ENCODE results near the gene OR1F1.

Gene OR1F1

GRCh38 chr16:3140603-3141427 lies 47.2 kb upstream of the OR1F1 start:
- WGBS, 2 donors (ENCODE audit: extremely low coverage in 2 of 2, insufficient read length in 2 of 2, insufficient replicate concordance in 1 of 2), result no CpG with 5 or more reads among the region's 69 CpGs

GRCh38 chr16:3141781-3142311 lies 46.2 kb upstream of the OR1F1 start:
- peaks cover 0 to 4% of the 10 kb centered on the region in 2 donors for H3K4me1 ChIP-seq (ENCODE audit: control insufficient read depth in 2 of 2, insufficient read depth in 1 of 2, low read depth in 1 of 2, low read length in 2 of 2)
- no peak overlapping the region for H2AK5ac ChIP-seq (ENCODE audit: low read depth, low read length)
- peaks cover 26 to 39% of the 10 kb centered on the region in 2 donors for H3K36me3 ChIP-seq (replicated peaks in 1 of 2; ENCODE audit: control insufficient read depth in 2 of 2, insufficient read depth in 2 of 2, low read length in 2 of 2)
- H3K4me2 ChIP-seq (ENCODE audit: insufficient read depth, low read length, poor library complexity, severe bottlenecking), result no peak overlapping the region
- no peak overlapping the region for H3K18ac ChIP-seq (ENCODE audit: low read length)
- no peaks in the 10 kb centered on the region for H3K27me3 ChIP-seq (ENCODE audit: control insufficient read depth in 3 of 3, insufficient read depth in 3 of 3, low read depth in 1 of 3, low read length in 3 of 3)
- peaks cover 0 to 2% of the 10 kb centered on the region in 2 donors for H3K9me3 ChIP-seq (replicated peaks in 1 of 2; ENCODE audit: control insufficient read depth in 2 of 2, insufficient read depth in 1 of 2, low read depth in 1 of 2, low read length in 2 of 2)
- H2BK5ac ChIP-seq (ENCODE audit: low read length), result peak overlapping the region; percentile 71
- H3K79me1 ChIP-seq (ENCODE audit: low read depth, low read length), result peaks cover 6% of the 10 kb centered on the region
- H3K4ac ChIP-seq (ENCODE audit: low read length), result no peak overlapping the region
- H3K27ac ChIP-seq (replicated peaks; ENCODE audit: low read length), result no peak overlapping the region
- no peak overlapping the region for H2AFZ ChIP-seq (ENCODE audit: low read length)
- no peak overlapping the region for H4K91ac ChIP-seq (ENCODE audit: low read depth, low read length, poor library complexity)
- H3K9ac ChIP-seq (ENCODE audit: low read depth, low read length, poor library complexity), result no peak overlapping the region
- H3K14ac ChIP-seq (ENCODE audit: low read length), result no peak overlapping the region
- DNase-seq (ENCODE audit: low spot score), result no peak
- no peak overlapping the region for H2BK12ac ChIP-seq (ENCODE audit: low read length)
- no CpG with 5 or more reads among the region's 23 CpGs for WGBS, 2 donors (ENCODE audit: extremely low coverage in 2 of 2, insufficient read length in 2 of 2, insufficient replicate concordance in 1 of 2)
- H3K4me3 ChIP-seq (ENCODE audit: low read length in 2 of 2), result no peak overlapping the region
- no peak overlapping the region for H2BK120ac ChIP-seq (ENCODE audit: low read depth, low read length)
- no peak overlapping the region for H2BK15ac ChIP-seq (ENCODE audit: low read length)
- peak overlapping the region; percentile 65 for H4K8ac ChIP-seq (ENCODE audit: low read depth, low read length)
- H3K23ac ChIP-seq (ENCODE audit: low read depth, low read length, poor library complexity), result peak overlapping the region; percentile 85

More at GRCh38 chr16:3140603-3141427, 47.2 kb upstream of the OR1F1 start:
- Histone ChIP-seq H2AK5ac (ENCODE audit: low read depth, low read length) (no peak overlapping the region), H4K91ac (ENCODE audit: low read depth, low read length, poor library complexity) (no peak overlapping the region), H3K18ac (ENCODE audit: low read length) (no peak overlapping the region), H2BK120ac (ENCODE audit: low read depth, low read length) (no peak overlapping the region), H3K23ac (ENCODE audit: low read depth, low read length, poor library complexity) (no peak overlapping the region), H3K4ac (ENCODE audit: low read length) (no peak overlapping the region), H3K4me2 (ENCODE audit: insufficient read depth, low read length, poor library complexity, severe bottlenecking) (no peak overlapping the region), H2BK15ac (ENCODE audit: low read length) (no peak overlapping the region), H2BK12ac (ENCODE audit: low read length) (no peak overlapping the region), H3K4me1 (ENCODE audit: control insufficient read depth in 2 of 2, insufficient read depth in 1 of 2, low read depth in 1 of 2, low read length in 2 of 2) (peaks cover 2 to 8% of the 10 kb centered on the region in 2 donors), H4K8ac (ENCODE audit: low read depth, low read length) (no peak overlapping the region), H3K27ac (replicated peaks; ENCODE audit: low read length) (no peak overlapping the region), H3K36me3 (replicated peaks in 1 of 2; ENCODE audit: control insufficient read depth in 2 of 2, insufficient read depth in 2 of 2, low read length in 2 of 2) (peaks cover 26 to 39% of the 10 kb centered on the region in 2 donors), H3K79me1 (ENCODE audit: low read depth, low read length) (peaks cover 6% of the 10 kb centered on the region), H3K4me3 (ENCODE audit: low read length in 2 of 2) (no peak overlapping the region), H3K14ac (ENCODE audit: low read length) (no peak overlapping the region), H3K27me3 (ENCODE audit: control insufficient read depth in 3 of 3, insufficient read depth in 3 of 3, low read depth in 1 of 3, low read length in 3 of 3) (no peaks in the 10 kb centered on the region), H3K9me3 (replicated peaks in 1 of 2; ENCODE audit: control insufficient read depth in 2 of 2, insufficient read depth in 1 of 2, low read depth in 1 of 2, low read length in 2 of 2) (peaks cover 0 to 2% of the 10 kb centered on the region in 2 donors), H2BK5ac (ENCODE audit: low read length) (no peak overlapping the region), H2AFZ (ENCODE audit: low read length) (no peak overlapping the region), H3K9ac (ENCODE audit: low read depth, low read length, poor library complexity) (no peak overlapping the region)
- DNase-seq (ENCODE audit: low spot score), result no peak

DNA sequence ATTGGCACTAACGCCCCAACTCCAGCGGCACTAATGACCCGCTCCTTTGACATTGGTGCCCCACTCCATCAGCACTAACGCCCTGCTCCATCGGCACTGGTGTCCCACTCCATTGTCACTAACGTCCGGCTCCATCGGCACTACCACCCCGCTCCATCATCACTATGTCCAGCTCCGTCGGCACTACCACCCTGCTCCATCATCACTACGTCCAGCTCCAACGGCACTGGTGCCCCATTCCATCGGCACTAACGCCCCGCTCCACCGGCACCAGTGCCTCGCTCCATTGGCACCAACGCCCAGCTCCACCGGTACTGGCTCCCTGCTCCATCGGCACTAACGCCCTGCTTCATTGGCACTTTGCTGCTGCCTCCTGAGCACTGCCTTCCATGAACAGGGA lies 45.7 kb upstream of the OR1F1 start:
- no peaks in the 10 kb centered on the region for H3K27me3 ChIP-seq (ENCODE audit: control insufficient read depth in 3 of 3, insufficient read depth in 3 of 3, low read depth in 1 of 3, low read length in 3 of 3)
- H2BK5ac ChIP-seq (ENCODE audit: low read length), result peak overlapping the region; percentile 71
- H2BK12ac ChIP-seq (ENCODE audit: low read length), result no peak overlapping the region
- H4K8ac ChIP-seq (ENCODE audit: low read depth, low read length), result peak overlapping the region; percentile 65
- peaks cover 0 to 2% of the 10 kb centered on the region in 2 donors for H3K9me3 ChIP-seq (replicated peaks in 1 of 2; ENCODE audit: control insufficient read depth in 2 of 2, insufficient read depth in 1 of 2, low read depth in 1 of 2, low read length in 2 of 2)
- peak overlapping the region; percentile 85 for H3K23ac ChIP-seq (ENCODE audit: low read depth, low read length, poor library complexity)
- H2BK120ac ChIP-seq (ENCODE audit: low read depth, low read length), result no peak overlapping the region
- H3K36me3 ChIP-seq (replicated peaks in 1 of 2; ENCODE audit: control insufficient read depth in 2 of 2, insufficient read depth in 2 of 2, low read length in 2 of 2), result peaks cover 25 to 35% of the 10 kb centered on the region in 2 donors
- H3K4me3 ChIP-seq (ENCODE audit: low read length in 2 of 2), result no peak overlapping the region
- H3K27ac ChIP-seq (replicated peaks; ENCODE audit: low read length), result no peak overlapping the region
- H3K14ac ChIP-seq (ENCODE audit: low read length), result no peak overlapping the region
- DNase-seq (ENCODE audit: low spot score), result no peak
- peaks cover 0 to 4% of the 10 kb centered on the region in 2 donors for H3K4me1 ChIP-seq (ENCODE audit: control insufficient read depth in 2 of 2, insufficient read depth in 1 of 2, low read depth in 1 of 2, low read length in 2 of 2)
- H3K9ac ChIP-seq (ENCODE audit: low read depth, low read length, poor library complexity), result no peak overlapping the region
- no peak overlapping the region for H3K4me2 ChIP-seq (ENCODE audit: insufficient read depth, low read length, poor library complexity, severe bottlenecking)
- H3K79me1 ChIP-seq (ENCODE audit: low read depth, low read length), result peaks cover 6% of the 10 kb centered on the region
- no peak overlapping the region for H2BK15ac ChIP-seq (ENCODE audit: low read length)
- no peak overlapping the region for H3K18ac ChIP-seq (ENCODE audit: low read length)
- no peak overlapping the region for H2AK5ac ChIP-seq (ENCODE audit: low read depth, low read length)
- no CpG with 5 or more reads among the region's 22 CpGs for WGBS, 2 donors (ENCODE audit: extremely low coverage in 2 of 2, insufficient read length in 2 of 2, insufficient replicate concordance in 1 of 2)
- no peak overlapping the region for H2AFZ ChIP-seq (ENCODE audit: low read length)
- no peak overlapping the region for H3K4ac ChIP-seq (ENCODE audit: low read length)
- no peak overlapping the region for H4K91ac ChIP-seq (ENCODE audit: low read depth, low read length, poor library complexity)

DNA sequence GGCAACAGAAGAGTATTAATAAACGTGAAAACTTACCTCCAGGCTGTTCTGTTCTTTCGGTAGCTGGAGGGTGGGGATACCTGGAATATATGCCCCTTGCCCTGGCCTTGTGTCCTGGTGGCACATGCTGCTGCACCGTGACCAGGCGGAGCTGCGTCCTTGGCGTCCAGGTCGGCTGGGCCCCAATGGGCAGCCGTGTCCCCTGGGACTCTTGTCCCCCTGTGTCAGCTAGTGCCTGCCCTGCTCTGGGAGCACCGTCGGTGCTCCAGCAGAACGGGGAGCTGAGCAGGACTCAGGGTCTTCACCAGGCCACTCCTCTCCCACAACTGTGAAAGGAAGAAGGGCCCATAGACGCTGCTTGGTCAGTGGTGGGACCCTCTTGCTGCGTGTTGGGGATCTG lies 45.2 kb upstream of the OR1F1 start:
- peak overlapping the region; percentile 71 for H2BK5ac ChIP-seq (ENCODE audit: low read length)
- no CpG with 5 or more reads among the region's 13 CpGs for WGBS, 2 donors (ENCODE audit: extremely low coverage in 2 of 2, insufficient read length in 2 of 2, insufficient replicate concordance in 1 of 2)

More for the DNA sequence above, 45.2 kb upstream of the OR1F1 start:
- no peak overlapping the region for H3K14ac ChIP-seq (ENCODE audit: low read length)
- H3K36me3 ChIP-seq (replicated peaks in 1 of 2; ENCODE audit: control insufficient read depth in 2 of 2, insufficient read depth in 2 of 2, low read length in 2 of 2), result peaks cover 25 to 31% of the 10 kb centered on the region in 2 donors
- H2BK12ac ChIP-seq (ENCODE audit: low read length), result no peak overlapping the region
- no peak overlapping the region for H3K4me2 ChIP-seq (ENCODE audit: insufficient read depth, low read length, poor library complexity, severe bottlenecking)
- H3K9ac ChIP-seq (ENCODE audit: low read depth, low read length, poor library complexity), result no peak overlapping the region
- H4K91ac ChIP-seq (ENCODE audit: low read depth, low read length, poor library complexity), result no peak overlapping the region
- H3K4me1 ChIP-seq (ENCODE audit: control insufficient read depth in 2 of 2, insufficient read depth in 1 of 2, low read depth in 1 of 2, low read length in 2 of 2), result peaks cover 0 to 4% of the 10 kb centered on the region in 2 donors
- no peak overlapping the region for H3K27ac ChIP-seq (replicated peaks; ENCODE audit: low read length)
- no peak overlapping the region for H2AFZ ChIP-seq (ENCODE audit: low read length)
- H3K4me3 ChIP-seq (ENCODE audit: low read length in 2 of 2), result peak overlapping the region in 1 of 2 donors; percentile 33
- no peak overlapping the region for H3K18ac ChIP-seq (ENCODE audit: low read length)
- H3K27me3 ChIP-seq (ENCODE audit: control insufficient read depth in 3 of 3, insufficient read depth in 3 of 3, low read depth in 1 of 3, low read length in 3 of 3), result peaks cover 0 to 3% (median 0%) of the 10 kb centered on the region in 3 experiments
- DNase-seq (ENCODE audit: low spot score), result no peak
- H3K79me1 ChIP-seq (ENCODE audit: low read depth, low read length), result peaks cover 5% of the 10 kb centered on the region
- no peak overlapping the region for H2BK15ac ChIP-seq (ENCODE audit: low read length)
- peak overlapping the region; percentile 43 for H3K23ac ChIP-seq (ENCODE audit: low read depth, low read length, poor library complexity)
- no peak overlapping the region for H4K8ac ChIP-seq (ENCODE audit: low read depth, low read length)
- no peak overlapping the region for H2AK5ac ChIP-seq (ENCODE audit: low read depth, low read length)
- H3K9me3 ChIP-seq (replicated peaks in 1 of 2; ENCODE audit: control insufficient read depth in 2 of 2, insufficient read depth in 1 of 2, low read depth in 1 of 2, low read length in 2 of 2), result peaks cover 0 to 2% of the 10 kb centered on the region in 2 donors
- H2BK120ac ChIP-seq (ENCODE audit: low read depth, low read length), result no peak overlapping the region
- H3K4ac ChIP-seq (ENCODE audit: low read length), result no peak overlapping the region
